Activated CD8-positive, alpha-beta memory T cell treated with anti-CD3 and anti-CD28 coated beads, Interleukin-2, amount 50 U/mL, for 48 hours (primary cell): ENCODE results near the gene POLR3E.
"Not testable (repeated sequence)": the region's sequence is repeated elsewhere in the genome, so short reads cannot be mapped to it uniquely, and the experiment has no call there.

Experiments
- DNase-seq: peaks from one replicate; pipeline ENCODE4 v3.0.0-alpha.2; 2020

Gene POLR3E

GRCh38 chr16:22368200-22368826, 71.1 kb downstream of the POLR3E start:
- not testable (repeated sequence) for DNase-seq

GRCh38 chr16:22369221-22369811, 72.1 kb downstream of the POLR3E start:
- DNase-seq, result no peak

GRCh38 chr16:22370038-22370820, 73.0 kb downstream of the POLR3E start:
- DNase-seq, result no peak

- DNase-seq, result no peak
These were observed 75.9 kb downstream of the POLR3E start for GRCh38 chr16:22372882-22373661.

- peak; percentile 73 for DNase-seq
These were observed 76.6 kb downstream of the POLR3E start for GRCh38 chr16:22373662-22374310.

- DNase-seq, result peak; percentile 97
These were observed 77.3 kb downstream of the POLR3E start, which contains the start of gene CDR2 for GRCh38 chr16:22374311-22375116. Gene CDR2, minus strand, starts transcription at chr16:22374619. Its CDS starts 310 bp downstream, at chr16:22374309.

- no peak for DNase-seq
These were observed 78.1 kb downstream of the POLR3E start for GRCh38 chr16:22375117-22375962.

GRCh38 chr16:22375963-22376640, 78.9 kb downstream of the POLR3E start:
- DNase-seq, result no peak

GRCh38 chr16:22379656-22380055, 82.4 kb downstream of the POLR3E start:
- no peak for DNase-seq

GRCh38 chr16:22380529-22380928, 83.3 kb downstream of the POLR3E start:
- DNase-seq, result no peak

- DNase-seq, result no peak
These were observed 84.2 kb downstream of the POLR3E start for GRCh38 chr16:22381392-22381791.

GRCh38 chr16:22383827-22384226, 86.6 kb downstream of the POLR3E start:
- DNase-seq, result no peak
